Right forelimb (tissue), 1 donor: ENCODE measurements around the gene MTRFR.
"Not testable (repeated sequence)": the region's sequence is repeated elsewhere in the genome, so short reads cannot be mapped to it uniquely, and the experiment has no call there.

Source experiments
- DNase-seq: peaks from one replicate; pipeline ENCODE4 v3.0.0-alpha.2; 2018

Gene MTRFR

DNA sequence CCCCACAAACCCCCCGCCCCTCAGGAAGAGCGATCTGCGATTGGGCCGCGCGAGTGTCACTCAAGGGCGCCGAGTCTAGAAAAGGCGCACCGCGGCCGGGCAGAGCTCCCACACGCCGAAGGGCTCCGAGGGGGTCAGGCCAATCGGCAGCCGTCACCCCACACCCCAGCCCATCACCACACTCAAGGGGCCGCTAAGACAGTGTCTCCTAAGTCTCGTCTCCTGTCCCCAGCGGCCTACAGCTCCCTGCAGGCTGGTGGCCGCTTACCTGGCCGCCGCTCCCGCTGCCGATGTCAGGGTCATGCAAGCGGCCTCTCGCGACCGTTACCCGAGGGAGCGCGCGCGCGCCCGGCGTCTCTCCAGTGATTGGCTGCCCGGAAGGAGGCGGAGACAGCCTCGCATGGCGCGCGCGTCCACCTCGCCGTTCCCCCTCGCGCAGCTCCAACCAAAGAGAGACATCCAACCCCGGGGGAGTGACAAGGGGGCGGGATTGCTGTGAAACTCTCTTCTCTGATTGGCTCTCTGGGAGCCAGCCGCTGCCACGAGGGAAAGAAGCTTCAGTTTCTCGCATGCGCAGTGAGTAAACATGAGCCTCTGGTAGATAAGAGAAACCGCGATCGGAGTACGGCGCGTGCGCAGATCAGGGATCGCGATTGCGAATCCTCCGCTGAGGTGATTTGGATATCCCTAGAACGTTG lies at the start of gene MTRFR, which contains the start of gene MPHOSPH9:
Gene MTRFR (plus strand): TSS at position 630 of the 698 bp plus-strand sequence. CDS start 20,239 bp downstream, outside the sequence.
Gene MPHOSPH9 (minus strand): TSS at position 335 of the 698 bp plus-strand sequence. CDS start 2,777 bp downstream, outside the sequence.
- peak; percentile 99 for DNase-seq

- no peak for DNase-seq
Measured at GRCh38 chr12:123187637-123188036, 45.6 kb upstream of the MTRFR start.

- no peak for DNase-seq
Measured at GRCh38 chr12:123199936-123200335, 33.3 kb upstream of the MTRFR start.

- DNase-seq, result no peak
Measured at GRCh38 chr12:123200414-123200813, 32.8 kb upstream of the MTRFR start.

DNA sequence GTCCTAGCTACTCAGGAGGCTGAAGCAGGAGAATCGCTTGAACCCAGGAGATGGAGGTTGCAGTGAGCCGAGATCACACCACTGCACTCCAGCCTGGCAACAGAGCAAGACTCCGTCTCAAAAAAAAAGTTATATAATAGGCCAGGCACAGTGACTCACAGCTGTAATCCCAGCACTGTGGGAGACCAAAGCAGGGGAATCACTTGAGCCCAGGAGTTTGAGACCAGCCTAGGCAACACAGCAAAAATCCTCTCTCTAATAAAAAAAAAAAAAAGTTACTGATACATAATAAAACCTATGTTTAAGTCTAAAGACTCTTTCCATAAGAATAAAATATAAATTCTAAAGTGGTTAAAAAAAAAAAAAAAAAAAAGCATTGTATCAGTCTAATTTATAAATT lies 26.4 kb upstream of the MTRFR start:
- DNase-seq, result not testable (repeated sequence)

- DNase-seq, result not testable (repeated sequence)
Measured at GRCh38 chr12:123207815-123208214, 25.4 kb upstream of the MTRFR start.

DNA sequence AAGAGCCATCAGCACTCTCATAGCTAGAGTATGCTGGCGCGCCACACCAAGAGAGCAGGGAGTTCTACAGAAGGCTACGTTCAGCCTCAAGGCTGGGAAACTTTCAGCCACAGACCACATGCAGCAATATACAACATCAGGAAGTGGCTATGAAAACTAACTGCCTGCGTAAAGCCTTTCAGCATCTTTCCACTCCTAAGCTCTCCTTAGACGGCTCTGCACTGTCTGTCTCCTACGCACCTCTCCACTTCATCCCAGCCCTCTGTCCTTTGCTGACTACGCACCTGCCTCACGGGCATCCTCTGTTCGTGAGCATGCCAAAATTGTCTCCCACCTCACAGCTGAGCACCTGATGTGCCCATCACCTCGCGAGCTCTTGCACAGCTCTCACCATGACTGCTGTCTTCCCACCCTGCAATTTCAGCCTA lies 10.0 kb upstream of the MTRFR start:
- DNase-seq, result no peak

GRCh38 chr12:123225443-123225842 lies 7.8 kb upstream of the MTRFR start:
- DNase-seq, result no peak

GRCh38 chr12:123227581-123228258 lies 5.5 kb upstream of the MTRFR start:
- DNase-seq, result no peak

DNA sequence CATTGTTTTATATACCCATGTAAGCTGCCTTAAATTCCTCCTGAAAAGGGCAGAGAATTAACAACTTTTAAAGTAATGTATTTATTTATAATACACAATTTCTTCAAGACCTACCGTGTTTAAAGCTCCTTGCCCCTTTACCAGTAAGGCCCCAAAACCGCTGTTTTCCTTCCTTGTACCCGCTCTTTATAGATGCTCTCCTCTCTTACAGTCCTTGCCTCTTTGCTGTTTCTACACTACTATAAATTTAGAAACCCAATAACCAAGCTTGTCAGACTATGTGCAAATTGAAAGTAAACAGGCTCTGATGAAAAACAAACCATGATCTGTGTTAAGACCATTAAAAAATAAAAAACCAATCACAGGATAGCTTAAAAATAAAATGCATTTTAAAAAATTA lies 4.2 kb upstream of the MTRFR start:
- no peak for DNase-seq

DNA sequence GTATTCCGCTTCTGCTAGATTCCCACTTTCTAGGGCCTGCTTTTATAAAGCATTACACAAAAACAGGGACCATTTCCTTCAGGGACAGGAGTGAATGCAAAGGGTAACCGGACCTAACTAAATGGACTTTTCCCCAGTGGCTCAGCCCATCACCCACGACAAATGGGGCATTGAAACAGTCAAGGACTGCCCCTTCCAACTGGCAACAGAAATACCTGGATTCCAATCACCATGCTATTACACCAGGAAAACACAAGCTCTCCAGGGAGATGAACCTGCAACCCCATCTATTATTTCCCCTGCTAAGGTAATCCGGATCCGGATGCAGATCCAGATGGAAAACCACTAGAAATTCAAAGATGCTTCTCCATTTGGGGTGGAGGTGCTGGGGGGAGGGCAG lies 1.3 kb upstream of the MTRFR start:
- DNase-seq, result no peak

- no peak for DNase-seq
Measured at GRCh38 chr12:123232472-123232806, 797 bp upstream of the MTRFR start.

GRCh38 chr12:123233505-123234308 lies 471 bp downstream of the MTRFR start:
- DNase-seq, result no peak

GRCh38 chr12:123237646-123238329 lies 4.6 kb downstream of the MTRFR start:
- peak; percentile 72 for DNase-seq

DNA sequence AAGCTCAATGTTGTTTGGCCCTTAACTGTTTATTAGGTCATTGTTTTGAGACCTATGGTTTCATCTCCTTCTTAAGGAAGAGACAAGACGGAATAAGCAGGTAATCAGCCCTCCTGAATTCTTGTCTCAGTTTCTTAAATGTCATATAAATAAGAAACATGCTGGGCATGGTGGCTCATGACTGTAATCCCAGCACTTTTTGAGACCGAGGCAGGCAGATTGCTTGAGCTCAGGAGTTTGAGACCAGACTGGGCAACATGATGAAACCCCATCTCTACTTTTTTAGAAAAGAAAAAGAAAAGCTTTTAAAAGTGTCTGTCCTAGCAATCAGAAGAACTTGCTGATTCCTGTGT lies 5.1 kb downstream of the MTRFR start:
- no peak for DNase-seq

- no peak for DNase-seq
Measured at GRCh38 chr12:123238961-123239360, 5.7 kb downstream of the MTRFR start.

DNA sequence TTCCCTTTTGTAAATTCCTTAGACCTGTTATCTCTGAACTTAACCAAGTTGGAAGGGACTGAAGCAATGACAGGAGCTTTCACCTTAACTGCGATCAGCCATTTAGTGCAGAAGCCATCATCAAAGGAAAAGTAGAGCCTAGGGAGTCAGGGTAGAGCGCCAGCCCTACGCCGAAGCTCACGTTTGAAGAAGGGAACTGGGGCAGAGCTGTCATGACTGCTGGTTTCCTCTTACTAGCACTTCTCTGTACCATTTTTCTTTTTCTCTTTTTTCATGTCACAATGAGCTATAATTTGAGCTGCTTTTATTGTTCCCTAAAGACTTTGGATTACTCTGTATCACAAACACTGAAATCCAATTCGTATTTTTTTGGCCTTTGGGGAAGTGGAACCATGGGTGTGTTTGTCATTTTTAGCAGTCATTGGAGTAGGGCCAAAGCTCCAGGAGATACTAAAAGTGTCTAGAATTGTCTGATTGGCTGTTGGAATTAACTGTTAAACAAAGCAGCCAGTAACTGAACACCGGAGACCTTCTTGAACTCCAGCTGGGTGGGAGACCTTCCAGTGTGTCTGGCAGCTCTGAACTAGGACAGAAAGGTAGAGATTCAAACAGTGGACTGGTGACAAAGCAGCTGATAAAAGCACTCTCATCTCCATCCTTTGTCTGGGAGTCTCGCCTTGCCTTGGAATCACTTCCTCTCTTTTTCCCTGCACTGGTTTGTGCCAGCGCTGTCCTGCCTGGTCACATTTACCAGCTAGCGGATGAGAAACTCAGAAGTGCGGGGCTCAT lies 9.1 kb downstream of the MTRFR start:
- no peak for DNase-seq

- no peak for DNase-seq
Measured at GRCh38 chr12:123243671-123244262, 10.5 kb downstream of the MTRFR start.

GRCh38 chr12:123245678-123246077 lies 12.4 kb downstream of the MTRFR start:
- no peak for DNase-seq

GRCh38 chr12:123248129-123248528 lies 14.9 kb downstream of the MTRFR start:
- not testable (repeated sequence) for DNase-seq

DNA sequence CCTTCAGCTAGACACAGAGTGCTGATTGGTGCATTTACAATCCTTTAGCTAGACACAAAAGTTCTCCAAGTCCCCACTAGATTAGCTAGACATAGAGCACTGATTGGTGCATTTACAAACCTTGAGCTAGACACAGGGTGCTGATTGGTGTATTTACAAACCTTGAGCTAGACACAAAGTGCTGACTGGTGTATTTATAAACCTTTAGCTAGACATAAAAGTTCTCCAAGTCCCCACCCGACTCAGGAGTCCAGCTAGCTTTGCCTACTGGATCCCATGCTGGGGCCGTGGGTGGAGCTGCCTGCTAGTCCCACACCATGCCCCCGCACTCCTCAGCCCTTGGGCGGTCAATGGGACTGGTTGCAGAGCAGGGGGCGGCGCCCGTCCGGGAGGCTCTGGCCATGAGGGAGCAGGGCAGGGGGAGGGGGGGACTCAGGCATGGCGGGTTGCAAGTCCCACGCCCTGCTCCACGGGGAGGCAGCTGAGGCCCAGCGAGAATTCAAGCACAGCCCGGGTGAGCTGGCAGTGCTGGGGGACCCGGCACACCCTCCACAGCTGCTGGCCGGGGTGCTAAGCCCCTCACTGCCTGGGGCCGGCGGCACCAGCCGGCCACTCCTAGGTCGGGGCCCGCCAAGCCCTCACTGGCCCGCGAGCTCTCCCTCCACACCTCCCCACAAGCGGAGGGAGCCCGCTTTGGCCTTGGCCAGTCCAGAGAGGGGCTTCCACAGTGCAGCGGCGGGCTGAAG lies 15.9 kb downstream of the MTRFR start:
- DNase-seq, result not testable (repeated sequence)
